ENCODE measurements around the gene PIGS. TPM values are rescaled to one million over a fixed set of nuclear protein-coding genes. Genes with fewer than 3 reads are reported as not detected.
"Not testable (repeated sequence)": the region's sequence is repeated elsewhere in the genome, so short reads cannot be mapped to it uniquely, and the experiment has no call there.

Gene PIGS
- total and polyA plus RNA-seq, 2 of the 4 experiments (the other 2 are of a cell fraction) = 28.7 to 78.9 TPM

- Histone ChIP-seq H3K18ac (ENCODE audit: low read depth, low read length) (no peak overlapping the region), H3K4me3 (ENCODE audit: insufficient read depth, low read depth, low read length) (no peak overlapping the region), H4K20me1 (ENCODE audit: insufficient read depth, low read length) (no peaks in the 10 kb centered on the region; the same call in 1 of the 2 replicates), H4K91ac (ENCODE audit: insufficient read depth, low read depth, low read length) (no peak overlapping the region), H3K9ac (ENCODE audit: low read depth, low read length) (no peak overlapping the region), H4K8ac (ENCODE audit: low read depth in 2 of 2, low read length in 2 of 2) (no peak overlapping the region), H3K27ac (ENCODE audit: insufficient read depth, low read length) (no peak overlapping the region), H2AFZ (replicated peaks; ENCODE audit: low read length, poor library complexity) (no peak overlapping the region), H2BK15ac (ENCODE audit: low read depth, low read length) (no peak overlapping the region), H3K9me3 (ENCODE audit: control insufficient read depth, insufficient read depth, low read length) (no peaks in the 10 kb centered on the region), H3K4ac (ENCODE audit: low read depth, low read length) (no peak overlapping the region), H2AK5ac (ENCODE audit: low read depth, low read length) (no peak overlapping the region), H3K14ac (replicated peaks; ENCODE audit: low read depth, low read length) (no peak overlapping the region), H3K79me1 (ENCODE audit: low read depth in 1 of 2, low read length in 2 of 2) (no peaks in the 10 kb centered on the region), H2BK5ac (ENCODE audit: low read depth, low read length, poor library complexity, severe bottlenecking) (no peak overlapping the region), H2BK20ac (ENCODE audit: low read depth, low read length) (no peak overlapping the region), H3K9me1 (ENCODE audit: insufficient read depth, low read length) (peaks cover under 1% of the 10 kb centered on the region), H3K23ac (ENCODE audit: low read depth, low read length) (no peak overlapping the region), H3K4me2 (ENCODE audit: low read depth, low read length) (no peak overlapping the region), H3K36me3 (ENCODE audit: control insufficient read depth, insufficient read depth, low read length) (no peaks in the 10 kb centered on the region), H2AK9ac (replicated peaks; ENCODE audit: low read depth, low read length, poor library complexity) (no peak overlapping the region), H3K4me1 (ENCODE audit: control insufficient read depth, insufficient read depth, low read length) (peaks cover 13% of the 10 kb centered on the region), H3K27me3 (ENCODE audit: control insufficient read depth, insufficient read depth, low read length) (peaks cover 32% of the 10 kb centered on the region), H3K56ac (ENCODE audit: extremely low read depth, insufficient read depth, low read length) (no peak overlapping the region), H4K5ac (ENCODE audit: low read depth, low read length) (no peak overlapping the region), H2BK120ac (ENCODE audit: low read depth, low read length) (no peak overlapping the region)
- 55% methylated on average over 2 of the region's 6 CpGs; no CpG with 5 or more reads in 1 of the 2 experiments for WGBS, 2 experiments (ENCODE audit: extremely low coverage in 2 of 2, insufficient read length in 1 of 2)
- TF ChIP-seq CEBPB (IDR thresholded peaks at IDR 0.05; ENCODE audit: low read depth, low read length) (no peak), CHD1 (IDR thresholded peaks at IDR 0.05; ENCODE audit: low read depth, low read length) (no peak)
- in situ Hi-C loops (cut with MboI; ENCODE audit: low sequenced_read_pairs) = no loop called here
- DNase-seq (no peak), ATAC-seq (ENCODE audit: low read depth) (no peak)
- ChIA-PET CTCF (no interaction called here), POLR2A (ENCODE audit: unreplicated experiment) (no interaction called here)
- dilution Hi-C loops (cut with HindIII; ENCODE audit: low sequenced_read_pairs, unreplicated experiment) = no loop called here
- BruUV-seq (replicated peaks) = no TSS peak
- intact Hi-C loops (cut with micrococcal nuclease) = no loop called here
Measured at GRCh38 chr17:28523186-28523585, 48.1 kb downstream of the PIGS start.

GRCh38 chr17:28522281-28522680 lies 49.0 kb downstream of the PIGS start:
- H2BK15ac ChIP-seq (ENCODE audit: low read depth, low read length); H4K5ac ChIP-seq (ENCODE audit: low read depth, low read length); H3K18ac ChIP-seq (ENCODE audit: low read depth, low read length); H2BK120ac ChIP-seq (ENCODE audit: low read depth, low read length); intact Hi-C loops (cut with micrococcal nuclease); CTCF ChIA-PET; H3K36me3 ChIP-seq (ENCODE audit: control insufficient read depth, insufficient read depth, low read length); BruUV-seq (replicated peaks); H3K4ac ChIP-seq (ENCODE audit: low read depth, low read length); H2AFZ ChIP-seq (replicated peaks; ENCODE audit: low read length, poor library complexity); H3K23ac ChIP-seq (ENCODE audit: low read depth, low read length); H2AK9ac ChIP-seq (replicated peaks; ENCODE audit: low read depth, low read length, poor library complexity); H3K79me1 ChIP-seq (ENCODE audit: low read depth in 1 of 2, low read length in 2 of 2); H3K56ac ChIP-seq (ENCODE audit: extremely low read depth, insufficient read depth, low read length); H3K4me2 ChIP-seq (ENCODE audit: low read depth, low read length); H4K20me1 ChIP-seq (ENCODE audit: insufficient read depth, low read length); H3K9ac ChIP-seq (ENCODE audit: low read depth, low read length); H2BK5ac ChIP-seq (ENCODE audit: low read depth, low read length, poor library complexity, severe bottlenecking); H3K27ac ChIP-seq (ENCODE audit: insufficient read depth, low read length); in situ Hi-C loops (cut with MboI; ENCODE audit: low sequenced_read_pairs); H3K4me3 ChIP-seq (ENCODE audit: insufficient read depth, low read depth, low read length); H2BK20ac ChIP-seq (ENCODE audit: low read depth, low read length); ATAC-seq (ENCODE audit: low read depth); H2AK5ac ChIP-seq (ENCODE audit: low read depth, low read length); H4K8ac ChIP-seq (ENCODE audit: low read depth in 2 of 2, low read length in 2 of 2); dilution Hi-C loops (cut with HindIII; ENCODE audit: low sequenced_read_pairs, unreplicated experiment); H3K9me3 ChIP-seq (ENCODE audit: control insufficient read depth, insufficient read depth, low read length); H4K91ac ChIP-seq (ENCODE audit: insufficient read depth, low read depth, low read length); H3K14ac ChIP-seq (replicated peaks; ENCODE audit: low read depth, low read length); DNase-seq; H3K9me1 ChIP-seq (ENCODE audit: insufficient read depth, low read length): not testable (repeated sequence)
- Histone ChIP-seq H3K4me1 (ENCODE audit: control insufficient read depth, insufficient read depth, low read length) (peaks cover 10% of the 10 kb centered on the region), H3K27me3 (ENCODE audit: control insufficient read depth, insufficient read depth, low read length) (peaks cover 34% of the 10 kb centered on the region)
- POLR2A ChIA-PET (ENCODE audit: unreplicated experiment) = interaction anchor here (0.6 kb wide), 1 partner anchor 12 kb away, joined by 7 read pairs; no protein-coding TSS in a partner anchor
- no CpG with 5 or more reads among the region's 4 CpGs for WGBS, 2 experiments (ENCODE audit: extremely low coverage in 2 of 2, insufficient read length in 1 of 2)

Data from IMR-90 (cell line).